NCI-H524 (cell line): ENCODE data around the gene C2orf72.
A peak's percentile ranks its signal among the peaks of the same experiment; 100 is the strongest.
"Not testable (repeated sequence)": the region's sequence is repeated elsewhere in the genome, so short reads cannot be mapped to it uniquely, and the experiment has no call there.

Experiments
- DNase-seq, 2 experiments: peaks; one replicate each; lab custom pipeline; 2025; lab: John Stamatoyannopoulos, UW

Gene C2orf72

DNA sequence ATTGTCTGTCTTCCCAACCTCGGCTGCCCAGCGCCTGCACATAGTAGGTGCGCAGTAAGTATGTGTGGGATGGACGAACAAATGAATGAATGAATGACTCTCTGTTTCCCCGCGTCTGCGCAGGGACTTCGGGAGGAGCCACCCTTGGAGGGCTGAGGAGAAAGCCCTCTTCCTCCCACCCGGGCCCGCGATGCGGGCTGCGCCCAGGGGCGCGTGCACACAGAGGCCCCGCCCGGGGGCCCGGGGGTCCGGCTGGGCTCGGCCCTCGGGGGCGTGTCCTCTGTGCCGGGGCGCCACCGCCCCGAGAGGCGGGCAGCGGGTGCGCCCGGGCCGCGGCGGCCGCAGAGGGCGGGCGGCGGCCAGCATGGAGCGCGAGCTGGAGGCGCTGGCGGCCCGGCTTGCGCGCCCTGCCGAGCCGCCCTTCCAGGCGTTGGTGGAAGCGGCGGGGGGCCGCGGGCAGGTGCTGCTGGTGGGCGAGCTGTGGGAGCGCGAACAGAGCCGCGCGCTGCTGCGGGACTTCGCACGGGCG lies at the start of gene C2orf72:
Gene C2orf72, plus strand, starts transcription at position 322 of the 529 bp plus-strand sequence. Its CDS starts 43 bp downstream, at position 365.
- DNase-seq: no peak

DNA sequence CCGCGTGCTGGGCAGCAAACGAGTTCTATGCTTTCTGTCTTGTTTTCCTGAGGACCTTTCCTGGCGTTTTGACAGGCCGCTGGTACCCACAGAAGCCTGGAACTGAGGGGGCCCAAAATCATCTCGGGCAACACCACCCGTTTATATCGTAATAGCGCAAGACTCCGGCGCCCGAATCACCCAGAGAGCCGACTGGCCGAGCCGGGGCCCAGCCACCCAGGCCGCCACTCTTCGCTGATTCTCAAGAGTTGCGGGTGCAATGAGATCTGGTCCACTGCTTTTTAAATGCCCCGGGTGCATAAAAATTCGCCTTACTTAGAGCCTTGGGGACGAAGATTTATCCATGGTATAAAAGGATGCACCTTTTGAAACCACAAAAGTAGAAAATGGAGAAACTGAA lies 47.6 kb upstream of the C2orf72 start:
- DNase-seq: no peak

DNA sequence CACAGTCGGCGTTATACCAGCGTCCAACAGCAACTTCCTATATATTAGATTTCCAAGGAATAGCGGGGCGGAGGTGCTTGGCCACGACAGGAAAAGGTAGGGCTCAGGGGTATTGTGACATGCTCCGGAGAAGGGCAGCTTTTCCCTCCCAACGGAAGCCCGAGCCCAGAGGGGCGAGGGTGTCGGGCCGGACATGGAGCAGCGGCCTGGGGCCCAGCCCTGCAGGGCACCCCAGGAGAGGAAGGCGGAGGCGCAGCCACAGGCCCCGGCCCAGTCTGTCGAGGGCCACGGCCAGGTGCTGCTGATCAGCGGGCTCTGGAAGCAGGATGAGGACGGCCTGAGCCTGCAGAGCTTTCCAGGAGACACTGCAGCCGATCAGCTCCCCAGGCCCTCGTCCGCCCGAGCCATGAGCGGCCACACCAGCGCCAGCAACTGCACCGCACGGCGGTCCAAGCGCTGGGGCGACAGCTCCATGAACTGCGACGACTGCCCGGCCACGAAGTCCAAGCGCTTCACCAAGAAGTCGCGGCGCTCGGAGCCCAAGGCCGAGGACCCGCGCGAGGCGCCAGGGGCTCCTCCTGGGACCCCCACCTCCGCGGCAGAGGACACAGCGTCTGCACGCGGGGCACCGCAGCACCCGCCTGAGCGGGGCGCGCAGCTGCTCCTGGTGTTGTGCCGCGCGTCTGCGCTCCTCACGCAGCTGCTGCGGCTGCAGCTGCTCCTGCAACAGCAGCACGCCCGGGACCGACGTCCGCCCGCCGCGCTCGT lies 47.0 kb upstream of the C2orf72 start:
- no peak for DNase-seq

DNA sequence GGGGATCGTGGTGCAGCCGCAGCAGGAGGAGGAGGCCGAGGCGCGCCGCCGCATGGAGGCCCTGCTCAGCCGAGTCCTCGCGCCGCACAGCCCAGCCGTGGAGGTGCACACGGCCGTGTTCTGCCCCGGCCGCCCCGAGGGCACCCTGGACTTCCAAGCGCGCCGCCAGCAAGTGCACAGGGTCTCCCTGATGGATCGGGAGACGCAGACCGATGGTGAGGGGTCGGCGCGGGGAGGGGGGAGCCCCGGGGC lies 46.5 kb upstream of the C2orf72 start:
- no peak for DNase-seq

DNA sequence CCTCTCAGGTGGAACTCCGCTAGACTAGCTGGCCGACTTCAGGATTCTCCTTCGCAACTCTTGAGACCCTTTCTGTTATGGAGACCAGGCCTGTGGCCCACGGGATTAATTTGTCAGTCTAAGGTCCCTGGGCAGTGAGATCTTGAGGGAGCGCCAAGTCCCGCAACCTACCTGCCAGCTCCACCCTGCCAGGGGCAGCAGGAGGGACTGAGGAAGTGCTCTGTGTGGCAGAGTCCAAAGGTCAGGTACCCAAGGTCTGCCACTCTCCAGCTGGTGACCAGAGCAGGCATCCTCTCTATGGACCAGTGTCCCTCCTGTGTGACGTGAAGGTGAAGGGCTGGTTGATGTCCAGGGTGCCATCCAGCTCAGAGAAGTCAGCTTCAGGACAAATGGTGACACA lies 45.7 kb upstream of the C2orf72 start:
- no peak for DNase-seq

DNA sequence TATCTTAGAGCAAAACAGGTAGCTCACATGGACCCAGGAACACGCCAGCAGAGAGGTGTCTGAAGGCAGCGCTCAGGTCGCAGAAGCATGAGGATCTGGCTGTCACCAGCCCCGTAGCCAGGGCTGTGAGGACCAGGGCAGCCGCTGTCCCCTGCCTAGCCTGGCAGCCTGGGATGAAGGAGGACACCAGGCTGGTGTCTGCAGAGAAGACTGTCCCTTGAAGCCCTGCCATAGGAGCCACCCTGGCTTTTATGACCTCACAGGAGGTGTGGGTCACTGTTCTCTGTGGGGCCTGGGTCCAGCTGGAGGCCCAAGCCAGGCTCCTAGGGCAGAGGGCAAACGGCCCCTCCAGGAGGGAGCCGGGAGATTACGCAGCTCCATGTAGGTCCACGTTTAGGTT lies 41.5 kb upstream of the C2orf72 start, which contains the start of gene SPATA3:
Gene SPATA3, plus strand, starts transcription at position 301 of the 400 bp plus-strand sequence. CDS start 113 bp downstream, outside the sequence.
- no peak for DNase-seq

- DNase-seq: no peak
These were observed 40.7 kb upstream of the C2orf72 start for GRCh38 chr2:230996661-230997060.

- no peak for DNase-seq
These were observed 38.4 kb upstream of the C2orf72 start for GRCh38 chr2:230998882-230999281.

DNA sequence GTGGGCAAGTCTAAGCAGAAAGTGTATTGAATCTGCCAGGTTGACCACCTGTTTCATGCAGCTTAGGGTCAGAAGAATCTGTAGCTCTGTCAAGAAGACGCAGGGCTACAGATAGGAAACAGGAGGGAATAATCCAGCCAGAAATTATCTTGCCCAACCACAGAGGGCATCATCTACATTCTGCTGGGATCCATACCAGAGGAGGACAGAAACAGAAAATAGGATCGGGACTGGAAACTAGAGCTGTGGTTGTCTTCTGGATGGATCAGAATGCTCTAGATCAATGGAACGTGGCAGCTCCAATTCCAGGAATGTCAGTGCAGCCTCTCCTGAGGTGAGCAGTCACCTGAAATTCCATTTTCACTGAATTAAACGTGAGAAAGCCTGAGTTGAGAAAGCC lies 37.8 kb upstream of the C2orf72 start:
- no peak for DNase-seq

DNA sequence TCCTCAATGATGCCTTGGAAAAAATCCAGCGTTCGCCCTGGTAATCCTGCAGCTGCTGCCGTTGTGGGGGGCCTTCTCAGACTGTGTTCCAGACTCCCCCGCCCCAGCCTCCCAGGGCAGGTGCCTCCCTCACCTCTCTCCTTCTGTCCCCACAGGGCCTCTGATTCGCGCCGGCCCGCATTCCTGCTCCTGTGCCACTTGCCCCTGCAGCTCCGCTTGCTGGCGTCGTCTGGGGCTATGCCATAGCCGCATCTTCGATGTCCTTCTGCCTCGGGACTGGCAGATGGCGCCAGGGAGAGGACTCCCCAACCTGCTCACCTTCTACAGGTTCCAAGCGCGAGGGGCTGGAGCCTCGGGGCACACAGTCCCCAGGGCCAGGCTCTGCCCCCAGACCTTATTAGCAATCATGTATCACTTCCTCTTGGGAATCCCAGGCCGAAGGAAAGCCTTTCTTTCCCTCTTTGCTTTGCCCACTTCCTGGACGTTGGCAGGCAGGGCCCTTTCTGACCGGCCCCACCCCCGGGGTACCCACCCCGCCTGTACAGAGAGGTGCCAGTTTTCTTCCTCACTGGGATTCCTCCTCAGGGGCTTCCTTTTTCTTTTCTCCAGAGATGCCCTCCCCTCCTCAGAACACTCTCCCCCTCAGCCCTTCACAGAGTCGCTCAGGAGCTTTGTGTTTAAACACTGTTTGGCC lies 37.0 kb upstream of the C2orf72 start:
- peak in 1 of 2 experiments; percentile 59 for DNase-seq

DNA sequence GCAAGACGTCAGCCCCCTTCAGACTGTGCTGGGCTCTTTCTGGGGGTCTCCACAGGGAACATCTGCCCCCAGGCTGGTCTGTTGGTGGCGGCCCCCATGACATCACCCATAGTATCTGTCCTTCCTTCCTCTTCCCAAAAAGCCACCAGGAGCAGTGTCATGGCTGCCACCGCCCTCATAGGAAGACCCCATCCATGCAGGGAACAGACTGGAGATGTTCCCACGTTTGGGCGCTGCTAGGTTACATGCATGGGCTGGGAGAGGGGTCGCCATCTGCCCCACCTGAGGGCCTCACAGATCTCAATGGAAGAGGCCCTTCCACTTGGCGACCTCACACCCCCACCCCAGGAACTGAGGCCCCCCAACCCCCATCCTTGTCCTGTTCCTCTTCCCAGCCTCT lies 36.3 kb upstream of the C2orf72 start:
- no peak for DNase-seq

GRCh38 chr2:231001921-231002320 lies 35.4 kb upstream of the C2orf72 start:
- no peak for DNase-seq

DNA sequence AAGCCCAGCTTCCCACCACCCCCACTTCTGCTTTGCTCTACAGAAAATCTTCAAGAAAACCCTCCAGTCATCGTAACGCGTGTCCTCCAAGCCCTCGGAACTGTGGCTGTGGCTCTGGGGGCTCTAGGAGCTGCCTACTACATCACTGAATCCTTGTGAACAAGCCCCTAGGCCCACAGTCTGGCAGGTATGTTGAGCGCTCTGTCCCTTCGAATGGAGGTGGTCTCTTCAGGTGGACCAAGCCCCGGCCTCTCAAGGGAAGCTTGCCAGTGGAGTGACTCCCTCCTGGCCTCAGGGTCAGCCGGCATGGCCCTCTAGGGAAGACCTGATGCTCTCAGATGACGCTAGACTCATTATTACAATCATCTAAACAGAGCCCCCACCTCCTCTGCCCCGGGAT lies 34.7 kb upstream of the C2orf72 start:
- DNase-seq: no peak

GRCh38 chr2:231003186-231003585 lies 34.1 kb upstream of the C2orf72 start:
- DNase-seq: no peak

GRCh38 chr2:231004930-231005329 lies 32.4 kb upstream of the C2orf72 start:
- DNase-seq: not testable (repeated sequence)

DNA sequence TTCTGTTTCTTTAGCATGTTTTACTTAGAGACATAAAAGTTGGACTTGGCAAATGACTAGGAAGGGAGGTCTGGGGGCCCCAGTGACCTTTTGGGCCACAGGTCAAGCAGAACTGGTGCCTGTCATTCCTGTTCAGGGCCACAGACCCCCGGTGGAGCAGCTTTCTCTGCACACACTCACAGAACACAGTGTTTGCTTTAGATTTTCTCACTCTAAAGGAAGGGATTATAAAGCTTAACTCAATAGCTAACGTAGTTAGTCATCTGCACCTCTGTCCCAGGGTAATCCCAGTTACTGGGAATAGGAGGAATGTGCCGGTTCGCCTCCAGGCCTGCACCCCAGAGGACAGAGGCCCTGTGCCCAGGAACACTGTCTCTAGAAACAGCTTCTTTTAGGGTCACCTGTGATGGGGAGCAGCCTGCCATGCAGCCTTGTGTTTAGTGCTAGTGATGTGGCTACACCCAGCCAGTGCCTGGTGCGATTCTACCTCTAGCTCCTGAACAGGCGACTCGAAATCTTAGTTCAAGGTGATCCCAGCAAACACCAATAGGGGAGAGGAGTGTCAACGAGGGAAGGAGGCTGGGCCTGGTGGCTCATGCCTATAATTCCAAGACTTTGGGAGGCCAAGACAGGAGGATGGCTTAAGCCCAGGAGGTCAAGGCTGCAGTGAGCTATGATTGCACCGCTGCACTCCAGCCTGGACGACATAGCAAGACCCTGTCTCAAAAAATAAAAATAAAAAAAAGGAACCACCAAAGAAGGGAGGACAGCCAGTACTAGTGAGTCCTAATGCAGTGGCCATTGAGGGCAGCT lies 29.8 kb upstream of the C2orf72 start:
- no peak for DNase-seq

DNA sequence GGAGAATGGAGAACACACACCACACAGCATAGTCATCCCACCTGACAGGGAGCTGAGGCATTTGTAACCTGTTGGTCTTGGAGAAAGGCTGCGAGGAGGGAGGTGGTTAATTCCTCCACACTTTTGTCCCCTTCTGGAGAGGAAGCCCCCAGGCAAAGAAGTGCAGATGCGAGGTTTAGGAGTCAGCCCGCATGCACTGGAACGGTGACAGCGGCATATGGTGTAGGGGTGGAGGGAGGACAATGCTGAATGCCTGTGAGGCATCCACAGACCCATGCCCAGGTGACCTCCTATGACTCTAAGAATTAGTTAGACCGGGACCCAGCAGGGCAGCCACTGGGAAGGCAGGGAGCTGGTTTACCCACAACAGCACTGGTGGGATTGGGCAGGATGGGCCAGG lies 29.2 kb upstream of the C2orf72 start:
- no peak for DNase-seq

- no peak for DNase-seq
These were observed 27.9 kb upstream of the C2orf72 start for GRCh38 chr2:231009236-231009919.

- no peak for DNase-seq
These were observed 27.1 kb upstream of the C2orf72 start for GRCh38 chr2:231010201-231010730.

GRCh38 chr2:231011526-231011925 lies 25.8 kb upstream of the C2orf72 start:
- DNase-seq: no peak

DNA sequence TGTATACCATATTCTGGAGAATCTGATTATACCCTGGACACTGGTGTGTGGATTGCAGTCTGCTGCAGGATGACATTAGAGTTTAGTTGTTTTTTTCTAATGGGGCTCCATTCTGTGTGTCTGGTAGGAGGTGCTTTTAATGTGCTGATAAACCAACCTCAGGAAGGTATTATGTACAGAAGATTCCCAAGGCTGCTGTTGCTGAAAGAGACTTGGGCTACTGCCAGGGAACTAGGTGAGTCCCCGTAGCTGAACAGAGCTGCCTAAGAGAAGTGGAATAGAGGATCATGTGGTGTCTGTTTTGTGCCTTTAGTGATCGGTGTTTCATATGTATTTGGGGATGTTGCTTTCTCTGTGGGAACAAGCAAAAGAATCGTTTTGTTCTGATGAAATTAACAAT lies 24.9 kb upstream of the C2orf72 start:
- no peak for DNase-seq

- DNase-seq: no peak
These were observed 23.5 kb upstream of the C2orf72 start for GRCh38 chr2:231013820-231014219.
